Transverse colon (tissue), 4 donors: Measurements from ENCODE around the gene TOP2B.

Source experiments
- CTCF ChIP-seq, 5 experiments: fragments of 200-600 bp in 3 of 5; fragments of 450-650 bp in 2 of 5; sonication (generic) in 3 of 5; IDR thresholded peaks; 1 replicate in 2 of 5; 2 replicates in 3 of 5; pipeline ENCODE4 v1.5.1; 2016 to 2017; ENCODE audit warnings: antibody characterized with exemption in 5 of 5, inconsistent platforms in 3 of 5, mild to moderate bottlenecking in 2 of 5, moderate library complexity in 1 of 5
- EP300 ChIP-seq: sonication (generic); formaldehyde crosslinking; IDR thresholded peaks from one replicate; pipeline ENCODE4 v1.6.1; 2017; ENCODE audit warnings: antibody characterized with exemption, low read depth
- POLR2A ChIP-seq: fragments of 450-650 bp; IDR thresholded peaks from one replicate; pipeline ENCODE4 v1.6.1; 2016; ENCODE audit warnings: antibody characterized with exemption, mild to moderate bottlenecking, moderate library complexity
- POLR2AphosphoS5 ChIP-seq, 3 donors: sonication (generic); formaldehyde crosslinking; IDR thresholded peaks; one replicate each; pipeline ENCODE4 v1.6.1; 2016; ENCODE audit warnings: antibody characterized with exemption in 3 of 3

GRCh38 chr3:25587094-25587493 is 77.6 kb downstream of the TOP2B start:
- TF ChIP-seq EP300 (no peak), CTCF (IDR thresholded peaks at IDR 0.05) (no peak), POLR2AphosphoS5 (IDR thresholded peaks at IDR 0.05) (no peak), POLR2A (no peak)
